Sciatic nerve (tissue), 2 donors: ENCODE results near the gene MTMR6. TPM values are rescaled to one million over a fixed set of nuclear protein-coding genes. Genes with fewer than 3 reads are reported as not detected.
"Not testable (repeated sequence)": the region's sequence is repeated elsewhere in the genome, so short reads cannot be mapped to it uniquely, and the experiment has no call there.

Experiments
- ATAC-seq: fragments of 200-7000 bp; cut with Tn5 transposase; one replicate; pipeline ENCODE4 v1.9.1; 2020; ENCODE audit warnings: mild to moderate bottlenecking, moderate library complexity
- DNase-seq: peaks from one replicate; pipeline ENCODE4 v3.0.0-alpha.2; 2020; ENCODE audit warnings: low spot score
- intact Hi-C: fragments of 100-400 bp; cut with DNase I; formaldehyde crosslinking; loops from one replicate; pipeline ENCODE4 v1.14.2; 2022
- total RNA-seq: library from RNA; stranded (reverse); fragmentation: NEBNext Ultra II Directional; extraction: Animal tissue kit (Norgen Biotek cat#: 25700); gene quantifications from one replicate; pipeline ENCODE4 v1.2.1, GENCODE V29; 2021
- donor health status: DM: no; HTN: no; CAD: no.
- donor health status: DM: no; HTN: no; CAD: no.

MTMR6 gene
- 14.8 TPM for total RNA-seq

DNA sequence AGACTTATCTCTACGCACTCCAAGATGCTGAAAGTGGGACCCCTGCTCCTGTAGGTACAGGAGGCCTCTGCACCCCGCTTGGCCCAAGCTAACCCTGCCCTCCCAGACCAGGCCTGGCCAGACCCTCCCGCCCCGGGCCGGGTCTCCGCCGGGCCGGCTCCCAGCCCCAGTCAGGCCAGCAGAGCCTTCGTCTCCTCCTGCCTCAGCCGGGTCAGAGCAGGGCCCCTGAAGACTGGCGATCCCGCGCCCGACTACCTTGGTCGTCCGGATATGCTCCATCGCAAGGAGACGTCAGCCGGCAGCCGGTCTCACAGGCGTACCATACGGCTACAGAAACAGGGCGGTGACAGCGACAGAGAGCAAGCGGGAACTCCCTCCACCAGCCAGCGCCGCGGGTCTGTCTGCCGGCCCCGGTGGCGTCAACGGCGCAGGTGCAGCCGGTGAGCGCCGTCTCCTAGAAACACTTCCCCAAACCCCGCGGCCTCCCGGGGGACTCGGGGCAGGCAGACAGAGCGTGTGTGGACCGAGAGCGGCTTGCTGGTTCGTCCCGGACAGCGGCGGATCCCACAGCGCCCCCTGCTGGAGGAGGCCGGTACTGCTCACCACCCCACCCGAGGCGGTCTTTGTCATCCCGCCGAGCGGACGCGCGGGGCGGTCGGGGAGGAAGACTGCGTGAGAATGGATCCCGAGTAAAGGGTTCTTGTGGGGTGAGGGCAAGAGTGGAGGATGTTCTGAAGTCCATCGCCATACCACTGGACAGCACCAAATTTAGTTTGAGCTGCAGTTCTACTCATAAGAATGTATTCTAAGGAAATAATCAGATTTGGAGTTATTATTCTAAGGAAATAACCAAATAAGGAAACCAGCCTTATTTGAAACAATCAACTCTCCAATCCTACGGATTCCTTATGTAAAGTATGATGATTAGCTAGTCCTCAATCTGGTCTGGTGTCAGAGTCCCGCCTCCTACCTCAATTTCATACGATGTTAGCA is at the start of gene MTMR6:
Gene MTMR6, minus strand, starts transcription at position 520 of the 993 bp plus-strand sequence. Its CDS starts 241 bp downstream, at position 279.
- intact Hi-C loops, result no loop called here

DNA sequence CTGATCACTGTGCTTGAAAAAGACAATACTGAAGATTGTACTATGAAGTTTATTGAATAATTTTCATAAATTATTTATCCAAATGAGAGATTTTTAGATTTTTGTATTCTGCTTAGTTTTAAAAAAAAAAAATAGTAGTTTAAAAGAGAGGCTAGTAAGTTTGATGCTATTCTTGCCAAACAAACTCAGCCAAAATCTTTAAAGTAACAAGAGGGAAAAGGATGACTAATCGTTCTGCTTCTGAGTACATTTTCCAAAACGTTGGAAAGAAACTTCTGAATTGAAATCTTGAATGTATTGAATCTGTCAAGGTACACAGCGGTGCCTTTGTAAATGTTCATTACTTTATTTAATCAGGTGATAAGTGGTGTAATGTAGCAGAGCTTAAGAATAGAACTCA is 48.6 kb upstream of the MTMR6 start:
- intact Hi-C loops, result no loop called here
- ATAC-seq (no peak), DNase-seq (no peak)

More for the DNA sequence above, at the start of gene MTMR6:
- ATAC-seq (peak; percentile 98), DNase-seq (peak; percentile 97)

DNA sequence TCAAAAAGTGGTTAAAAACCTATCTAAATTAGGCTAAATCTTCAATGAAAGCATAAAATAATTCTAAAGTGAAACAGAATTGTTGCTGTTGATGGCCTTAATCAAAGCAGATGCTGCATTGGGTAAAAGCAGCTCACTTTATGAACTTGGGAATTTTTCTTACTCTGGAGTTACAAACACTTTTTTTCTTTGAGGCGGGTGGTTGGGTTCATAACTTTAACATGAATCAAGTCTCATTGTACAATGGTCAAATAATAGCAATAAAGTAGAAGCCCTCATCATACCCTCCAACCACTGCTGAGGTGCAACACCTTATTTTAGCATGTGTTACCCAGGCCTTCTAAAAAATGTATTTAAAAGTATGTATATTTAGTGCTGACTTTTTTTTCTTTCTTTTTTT is 43.3 kb upstream of the MTMR6 start:
- intact Hi-C loops, result no loop called here
- DNase-seq, result no peak
- no peak for ATAC-seq

DNA sequence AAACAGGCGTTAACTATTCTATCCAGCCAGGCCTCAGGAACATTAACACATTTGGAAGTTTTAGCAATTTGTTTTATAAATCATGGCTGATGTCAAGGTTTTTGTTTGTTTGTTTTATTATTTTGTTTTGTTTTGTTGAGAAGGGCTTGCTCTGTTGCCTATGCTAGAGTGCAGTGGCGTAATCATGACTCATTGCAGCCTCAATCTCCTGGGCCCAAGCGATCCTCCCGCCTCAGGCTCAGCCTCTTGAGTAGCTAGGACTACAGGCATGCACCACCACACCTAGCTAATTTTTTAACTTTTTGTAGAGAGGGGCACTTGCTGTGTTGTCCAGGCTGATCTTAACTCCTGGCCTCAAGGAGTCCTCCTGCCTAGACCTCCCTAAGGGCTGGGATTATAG is 42.4 kb upstream of the MTMR6 start:
- DNase-seq, result no peak
- ATAC-seq, result no peak
- intact Hi-C loops, result no loop called here

DNA sequence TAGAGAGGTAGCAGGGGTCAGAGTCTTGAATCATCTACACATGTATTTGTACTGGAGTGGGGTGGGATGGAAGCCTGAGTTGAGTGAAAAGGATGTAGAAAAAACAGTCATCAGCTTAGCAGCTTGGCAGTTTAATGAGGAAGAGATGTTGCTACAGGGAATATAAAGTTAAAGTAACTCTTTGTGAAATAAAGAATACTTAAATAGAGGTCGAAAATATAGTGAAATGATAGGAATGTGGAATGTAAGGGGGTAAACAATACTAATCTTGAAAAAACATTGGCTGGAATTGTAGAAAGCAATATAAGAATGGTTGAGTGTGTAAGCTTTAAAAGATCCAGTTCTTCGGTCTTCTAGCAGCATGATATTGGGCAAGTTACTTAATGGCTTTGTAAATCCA is 36.8 kb upstream of the MTMR6 start:
- ATAC-seq (no peak), DNase-seq (no peak)
- intact Hi-C loops, result no loop called here

DNA sequence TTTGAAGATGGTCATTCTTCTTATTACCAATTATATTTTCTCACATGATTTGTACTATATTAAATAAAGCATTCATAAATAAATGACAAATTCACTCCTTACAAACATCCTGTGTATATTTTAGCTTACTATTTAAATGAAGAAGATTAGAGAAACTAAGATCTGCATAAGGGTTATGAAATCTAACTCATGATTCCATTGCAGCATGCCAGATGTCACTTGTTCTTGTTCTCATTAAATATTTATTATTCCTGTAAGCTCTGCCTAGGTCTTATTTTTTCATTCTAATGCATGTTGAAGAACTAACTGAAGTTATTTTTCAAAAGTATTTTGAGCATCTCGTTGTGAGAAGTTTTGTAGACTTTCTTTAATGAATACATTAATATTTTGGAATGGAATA is 32.5 kb upstream of the MTMR6 start:
- intact Hi-C loops, result no loop called here

DNA sequence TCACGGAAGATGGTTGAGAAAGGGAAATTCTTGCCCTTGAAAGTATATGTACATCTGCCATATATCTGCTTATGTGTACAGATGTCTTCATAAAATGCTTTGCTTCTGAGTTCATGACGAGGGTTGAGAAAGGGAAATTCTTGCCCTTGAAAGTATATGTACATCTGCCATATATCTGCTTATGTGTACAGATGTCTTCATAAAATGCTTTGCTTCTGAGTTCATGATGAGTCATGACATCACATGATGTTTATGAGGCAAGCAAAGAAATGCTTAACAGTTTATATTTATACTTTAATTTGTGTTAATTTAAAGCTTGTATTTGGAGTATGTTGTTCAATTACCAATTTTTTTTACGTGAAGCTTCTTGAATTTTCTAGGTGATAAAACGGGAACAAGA is 31.7 kb upstream of the MTMR6 start:
- ATAC-seq, intact Hi-C loops, DNase-seq: not testable (repeated sequence)

More for the DNA sequence above, 32.5 kb upstream of the MTMR6 start:
- DNase-seq (no peak), ATAC-seq (no peak)

DNA sequence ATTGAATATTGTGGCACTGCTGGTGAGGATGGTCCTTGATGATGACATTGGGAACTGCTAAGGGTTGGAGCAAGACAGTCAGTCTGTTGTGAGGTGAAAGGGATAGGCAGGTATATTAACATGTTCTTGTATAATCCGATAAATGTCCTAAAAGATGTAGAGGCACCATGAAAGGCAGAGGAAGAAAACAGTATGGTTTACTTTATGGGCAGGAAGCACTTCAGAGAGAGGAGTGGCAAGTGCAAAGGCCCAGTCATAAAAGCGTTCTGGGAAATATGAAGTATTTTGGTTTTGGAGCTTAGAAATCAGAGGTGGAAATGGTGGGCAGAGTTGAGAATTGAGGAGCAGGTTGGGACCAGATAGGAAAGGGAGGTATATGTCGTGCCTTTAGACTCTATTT is 23.6 kb upstream of the MTMR6 start:
- DNase-seq, result no peak
- no peak for ATAC-seq
- intact Hi-C loops, result no loop called here

DNA sequence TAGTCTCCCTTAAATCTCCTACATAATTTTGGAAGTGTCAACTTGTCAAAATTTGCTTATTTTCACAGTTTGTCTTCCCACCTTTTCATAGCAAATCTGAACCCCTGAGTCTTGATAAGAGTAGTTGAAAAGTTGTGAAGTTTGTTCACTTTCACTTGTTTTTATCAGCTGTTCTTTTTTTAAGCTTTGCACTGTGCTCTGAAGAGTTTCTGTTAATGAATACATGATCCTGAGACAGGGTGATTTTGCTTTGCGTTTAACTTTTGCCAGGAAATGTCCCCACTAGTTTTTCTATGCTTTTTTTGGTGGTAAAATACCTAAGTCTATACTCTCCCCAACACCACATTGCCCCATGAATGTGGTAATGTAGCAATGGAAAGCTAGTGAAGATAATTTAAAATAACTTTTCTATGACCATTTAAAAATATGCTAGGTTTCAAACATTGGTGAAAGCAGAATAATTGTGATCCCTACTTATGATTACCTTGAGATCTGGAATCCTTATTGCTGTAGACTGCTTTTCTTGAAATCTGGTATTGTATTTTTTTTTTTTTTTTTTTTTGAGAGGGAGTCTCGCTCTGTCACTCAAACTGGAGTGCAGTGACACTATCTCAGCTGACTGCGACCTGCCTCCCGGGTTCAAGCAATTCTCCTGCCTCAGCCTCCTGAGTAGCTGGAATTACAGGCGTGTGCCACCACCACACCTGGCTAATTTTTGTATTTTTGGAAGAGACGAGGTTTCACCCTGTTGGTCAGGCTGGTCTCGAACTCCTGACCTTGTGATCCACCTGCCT is 19.6 kb upstream of the MTMR6 start:
- DNase-seq (no peak), ATAC-seq (no peak)
- intact Hi-C loops, result no loop called here

DNA sequence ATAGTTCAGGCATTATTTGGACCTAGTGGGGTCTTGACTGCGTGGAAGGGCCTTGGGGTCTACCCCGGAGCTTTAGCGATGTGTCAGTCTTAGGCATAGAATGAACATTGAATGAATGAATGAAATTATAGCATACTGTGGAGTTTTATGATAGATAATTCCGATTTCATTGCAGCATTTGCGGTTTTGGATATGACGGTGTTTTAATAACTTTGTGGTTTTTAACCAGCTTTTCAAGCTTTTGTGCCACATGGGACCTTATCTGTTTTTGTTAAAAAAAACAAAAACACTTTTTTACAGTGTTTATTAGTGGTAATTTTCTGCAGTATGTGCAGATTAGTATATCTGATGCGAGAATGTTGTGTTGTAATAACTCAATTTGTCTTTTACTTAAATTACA is 14.8 kb upstream of the MTMR6 start:
- no peak for ATAC-seq
- no peak for DNase-seq
- intact Hi-C loops, result no loop called here

DNA sequence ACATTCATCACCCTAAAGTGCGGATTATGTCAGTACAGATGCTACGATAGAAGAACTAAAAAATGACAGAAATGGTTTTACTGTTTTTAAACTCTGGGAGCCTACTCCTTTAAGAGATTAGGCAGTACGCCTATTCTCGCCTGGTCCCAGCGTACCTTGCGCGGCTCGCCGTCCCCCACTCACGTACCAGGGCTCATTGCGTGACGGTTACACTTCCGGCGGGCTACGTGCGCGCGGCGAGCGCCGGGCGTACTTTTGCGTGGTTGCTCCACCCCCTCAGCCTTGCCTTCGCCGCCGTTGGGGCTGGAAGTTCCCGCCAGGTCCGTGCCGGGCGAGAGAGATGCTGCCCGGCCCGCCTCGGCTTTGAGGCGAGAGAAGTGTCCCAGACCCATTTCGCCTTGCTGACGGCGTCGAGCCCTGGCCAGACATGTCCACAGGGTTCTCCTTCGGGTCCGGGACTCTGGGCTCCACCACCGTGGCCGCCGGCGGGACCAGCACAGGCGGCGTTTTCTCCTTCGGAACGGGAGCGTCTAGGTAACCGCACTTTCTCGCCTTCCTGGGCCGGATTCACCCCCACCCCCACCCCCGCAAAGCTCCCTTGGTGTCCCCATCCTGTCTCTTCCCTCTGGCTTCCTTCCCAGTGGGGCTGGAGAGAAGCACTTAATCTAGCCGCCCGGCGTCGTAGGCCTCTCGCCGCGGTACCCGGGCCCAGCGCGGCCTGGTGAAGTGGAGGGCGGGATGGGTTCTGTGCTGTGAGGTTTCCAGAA is 14.2 kb upstream of the MTMR6 start, which contains the start of gene NUP58:
Gene NUP58, plus strand, starts transcription at position 279 of the 767 bp plus-strand sequence. Its CDS starts 149 bp downstream, at position 428.
- DNase-seq (peak; percentile 97), ATAC-seq (peak; percentile 100)
- intact Hi-C loops, result no loop called here

DNA sequence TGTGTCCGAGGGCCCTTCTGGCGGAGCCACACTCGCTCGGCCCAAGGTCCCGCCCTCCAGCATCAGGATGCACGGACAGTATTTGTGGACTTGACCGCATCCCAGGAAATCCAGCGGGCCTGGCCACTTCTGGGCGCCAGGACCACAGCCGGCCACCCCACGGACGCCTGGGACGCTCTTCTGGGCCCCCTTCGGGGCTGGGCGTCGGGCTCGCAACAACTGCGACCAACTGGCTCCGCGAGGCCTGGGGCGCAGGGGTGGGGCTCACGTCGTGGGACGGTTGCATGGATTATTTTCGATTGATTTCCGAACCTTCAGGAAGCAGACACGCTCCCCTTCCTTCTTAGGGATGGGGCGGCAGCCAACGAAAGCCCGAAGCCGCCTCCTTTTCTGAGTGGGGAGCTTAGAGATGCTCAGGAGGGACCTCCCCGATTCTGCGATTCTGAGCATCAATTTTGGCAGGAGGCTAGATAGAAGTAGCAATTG is 13.6 kb upstream of the MTMR6 start:
- peak; percentile 60 for DNase-seq
- peak; percentile 65 for ATAC-seq
- intact Hi-C loops, result no loop called here

DNA sequence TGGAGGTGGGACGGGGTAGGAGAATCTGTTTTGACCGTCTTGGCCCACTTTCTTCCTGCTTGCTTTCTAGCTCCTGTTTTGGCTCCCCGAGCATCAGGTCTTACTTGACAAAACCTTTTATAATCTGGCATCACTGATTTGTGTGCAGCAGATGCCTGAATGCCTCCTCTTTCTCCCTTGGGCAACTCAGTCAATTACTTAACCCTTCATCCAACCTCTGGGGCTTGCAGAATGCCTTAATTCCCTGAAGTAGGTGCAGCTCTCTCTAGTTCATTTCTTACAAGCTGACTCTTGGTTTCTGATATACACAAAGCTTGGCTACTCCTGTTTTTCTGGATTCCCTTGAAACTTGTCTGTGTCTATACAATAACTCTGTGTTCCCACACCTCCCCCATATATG is 8.4 kb upstream of the MTMR6 start:
- ATAC-seq (no peak), DNase-seq (no peak)
- intact Hi-C loops, result no loop called here

DNA sequence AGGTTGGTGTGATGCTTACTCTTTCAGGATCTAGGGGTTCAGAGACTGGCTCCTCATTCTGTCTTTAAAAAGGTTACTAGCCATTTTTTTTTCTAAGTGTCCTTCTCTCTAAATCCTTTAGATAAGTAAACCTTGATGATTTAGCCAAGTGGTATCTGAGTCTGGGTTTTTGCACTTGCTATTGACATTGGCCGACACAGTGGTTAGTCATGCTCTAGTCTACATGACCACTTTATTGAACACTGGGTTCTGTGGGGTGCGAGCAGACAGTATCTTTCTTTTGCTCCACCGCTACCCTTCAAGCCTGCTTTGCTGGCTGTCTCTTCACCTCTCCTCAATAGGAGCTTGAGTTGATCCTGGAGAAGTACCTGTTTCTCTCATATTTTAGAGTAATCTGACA is 7.9 kb upstream of the MTMR6 start:
- intact Hi-C loops, result no loop called here
- no peak for ATAC-seq
- no peak for DNase-seq

DNA sequence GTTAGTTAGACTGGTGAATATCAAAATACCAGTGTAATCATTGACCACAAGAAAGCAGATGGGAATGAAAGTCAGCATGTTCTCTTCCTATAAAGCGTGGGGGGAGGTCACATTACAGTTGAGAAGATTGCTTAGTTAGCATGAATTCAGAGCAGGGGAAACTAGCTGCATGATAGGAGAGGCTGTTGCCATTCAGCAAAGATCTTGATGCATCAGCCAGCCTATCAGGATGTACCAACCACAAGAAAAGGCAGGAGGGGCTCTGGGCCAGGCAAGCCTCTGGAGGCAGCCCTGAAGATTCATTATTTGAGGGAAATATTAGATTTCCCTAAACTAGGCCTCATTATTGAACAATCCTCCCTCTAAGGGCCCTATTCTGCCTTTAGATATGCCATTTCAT is 5.0 kb upstream of the MTMR6 start:
- DNase-seq, result no peak
- intact Hi-C loops, result no loop called here
- peak; percentile 66 for ATAC-seq

DNA sequence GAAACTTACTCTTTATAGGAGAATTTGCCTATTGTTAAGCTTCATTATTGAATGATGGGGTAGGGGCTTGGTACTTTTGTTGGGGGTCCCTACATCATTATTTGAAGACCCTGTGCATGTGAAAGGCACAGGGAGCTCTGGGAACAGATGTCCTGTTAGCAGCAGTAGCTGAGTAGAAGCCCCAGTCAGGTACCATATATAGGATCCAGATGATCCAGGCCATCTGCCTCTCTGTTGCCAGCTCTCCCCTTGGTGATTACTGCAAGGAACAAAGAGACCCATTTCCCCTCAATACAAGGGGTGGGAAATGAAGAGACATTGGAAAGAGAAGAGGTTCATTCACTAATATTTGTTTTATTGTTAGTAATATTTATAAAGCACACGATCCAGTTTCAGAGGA is 4.4 kb upstream of the MTMR6 start:
- intact Hi-C loops, result no loop called here
- DNase-seq (no peak), ATAC-seq (no peak)

DNA sequence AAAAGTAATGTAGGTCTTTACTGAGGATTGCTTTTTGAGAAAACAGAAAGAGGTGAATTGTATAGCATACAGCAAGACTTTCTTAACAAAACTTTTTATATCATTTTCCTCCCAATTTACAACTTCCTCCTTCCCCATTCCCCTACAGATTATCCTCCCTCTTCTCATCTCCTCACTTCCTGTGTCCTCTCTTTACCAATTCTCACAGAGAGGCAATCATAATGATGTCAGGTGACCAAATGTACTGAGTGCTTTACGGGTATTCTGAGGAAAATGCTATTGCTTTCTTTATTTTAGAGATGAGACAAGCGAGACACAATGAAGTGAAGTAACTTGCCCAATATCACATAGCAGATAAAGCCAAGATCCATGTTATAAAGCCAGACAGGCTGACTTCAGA is 1.7 kb upstream of the MTMR6 start:
- ATAC-seq, result no peak
- intact Hi-C loops, result no loop called here

DNA sequence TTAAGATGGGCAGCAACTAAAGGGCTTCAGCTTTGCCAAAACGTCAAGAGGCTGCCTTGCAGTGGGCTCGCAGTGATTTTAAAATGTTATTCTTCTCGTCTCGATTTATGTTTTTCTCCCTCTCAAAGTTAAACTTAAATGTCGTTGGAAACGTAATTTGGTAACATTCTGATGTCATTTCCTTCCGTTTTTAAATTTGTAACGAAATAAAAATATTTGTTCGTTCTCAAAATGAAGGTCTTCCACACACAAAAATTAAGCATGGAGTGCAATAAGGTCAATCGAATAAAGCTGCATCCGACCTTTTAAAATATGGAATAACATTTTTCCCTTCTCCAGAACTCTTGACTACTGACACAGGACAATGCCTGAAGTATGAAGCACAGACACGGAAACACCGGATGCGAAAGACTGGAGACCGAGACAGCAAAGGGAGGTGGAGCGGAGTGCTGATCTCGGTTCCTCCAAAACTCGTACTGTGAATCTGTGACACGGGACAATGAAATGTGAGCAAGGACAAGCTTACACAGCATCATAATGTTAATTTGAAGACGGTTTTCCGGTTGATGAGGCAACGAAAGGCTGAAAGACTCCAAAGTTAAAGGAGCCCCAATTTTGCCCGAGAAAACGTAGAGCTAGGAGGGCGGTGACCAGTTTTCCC is 850 bp downstream of the MTMR6 start:
- ATAC-seq (peak; percentile 53), DNase-seq (no peak)
- intact Hi-C loops, result no loop called here

More for the DNA sequence above, 1.7 kb upstream of the MTMR6 start:
- DNase-seq, result no peak
